ENCODE data around the gene MICA.

MICA gene

DNA sequence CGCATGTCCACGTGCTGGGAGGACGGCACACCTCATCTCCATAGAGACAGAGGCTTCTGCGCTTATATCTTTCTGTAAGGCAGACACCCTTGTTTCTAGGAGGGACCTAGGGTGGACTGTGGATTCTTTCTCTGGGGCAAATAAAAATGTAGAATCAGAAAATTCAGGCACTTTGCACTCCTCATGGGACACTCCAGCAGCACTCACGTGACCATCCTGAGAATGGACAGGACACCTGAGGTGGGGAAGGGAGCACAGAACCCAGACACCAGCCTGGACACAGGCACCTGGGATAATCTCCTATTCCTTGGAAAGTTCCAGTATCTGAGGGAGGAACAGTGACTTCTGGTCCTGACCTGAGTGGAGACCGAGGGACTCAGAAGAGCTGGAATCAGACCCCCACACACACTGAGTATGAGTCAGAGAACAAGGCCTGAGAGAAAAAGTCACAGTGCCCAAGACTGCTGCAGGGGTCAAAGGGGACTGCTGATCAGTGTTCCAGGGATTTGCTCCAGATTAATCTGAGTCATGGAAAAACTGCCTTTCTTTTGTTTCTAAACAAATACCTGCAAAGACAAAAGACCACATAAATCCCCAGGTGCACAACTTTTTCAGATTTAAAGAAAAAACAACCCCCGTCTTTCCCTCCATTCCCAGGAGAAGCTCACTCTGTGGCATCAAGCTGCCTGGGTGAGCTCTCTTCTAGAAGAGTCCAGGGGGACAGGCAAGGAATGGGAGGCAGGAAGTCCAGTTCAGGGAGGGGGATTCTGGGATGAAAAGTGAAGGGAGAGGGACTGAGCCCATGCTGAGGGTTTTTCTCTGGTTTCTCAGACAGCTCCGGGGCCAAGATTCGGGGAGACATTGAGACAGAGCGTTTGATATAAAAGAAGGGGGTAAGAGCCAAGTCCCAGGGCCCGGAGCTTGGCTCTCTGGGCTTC lies 58.9 kb downstream of the MICA start:
- no peak for DNase-seq (ENCODE audit: low spot score)

DNA sequence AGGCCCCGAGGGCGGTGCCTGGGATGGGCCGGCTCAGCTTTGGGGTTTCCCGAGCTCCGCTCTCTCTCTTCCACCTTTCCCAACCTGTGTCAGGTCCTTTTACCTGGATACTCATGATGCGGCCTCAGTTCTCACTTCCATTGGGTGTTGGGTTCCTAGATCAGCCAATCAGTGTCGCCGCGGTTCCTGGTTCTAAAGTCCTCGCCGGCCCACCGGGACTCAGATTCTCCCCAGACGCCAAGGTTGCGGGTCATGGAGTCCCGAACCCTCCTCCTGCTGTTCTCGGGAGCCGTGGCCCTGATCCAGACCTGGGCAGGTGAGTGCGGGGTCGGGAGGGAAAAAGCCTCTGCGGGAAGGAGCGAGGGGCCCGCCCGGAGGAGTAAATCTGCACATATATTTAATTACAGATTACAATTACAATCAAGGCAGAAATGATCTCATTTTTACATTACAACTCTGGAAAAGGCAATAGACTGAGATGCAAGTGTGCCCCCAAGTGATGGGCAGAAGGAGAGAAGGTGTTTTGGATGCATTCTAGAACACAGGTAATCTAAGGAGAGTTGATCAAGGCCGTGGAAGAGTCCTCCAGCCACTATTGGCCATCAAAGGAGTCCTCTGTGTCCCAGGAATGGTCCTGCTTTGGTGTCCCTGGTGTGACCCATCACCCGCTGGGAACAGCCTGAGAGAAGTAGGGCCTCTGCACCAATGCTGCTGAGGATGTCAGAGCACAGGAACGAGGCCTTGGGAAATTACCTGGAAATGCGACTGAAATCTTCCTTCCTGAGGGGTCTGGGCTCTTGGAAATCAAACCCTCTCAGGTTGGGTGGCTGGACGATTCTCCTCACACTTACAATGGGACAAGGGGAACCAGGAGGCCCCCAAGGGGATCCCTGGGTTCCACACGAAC lies 59.8 kb downstream of the MICA start:
- DNase-seq (ENCODE audit: low spot score), result peak; percentile 34

GRCh38 chr6:31464252-31465184 lies 61.1 kb downstream of the MICA start:
- no peak for DNase-seq (ENCODE audit: low spot score)

Measured in HuH-7 (cell line).